ENCODE measurements around the gene CHRNA9. TPM values are rescaled to one million over a fixed set of nuclear protein-coding genes. Genes with fewer than 3 reads are reported as not detected.

Gene CHRNA9
- total and polyA plus RNA-seq, 4 donors, result 0.10 to 0.19 (median 0.17) TPM; not detected in 1

GRCh38 chr4:40395908-40396793, 61.0 kb downstream of the CHRNA9 start:
- Histone ChIP-seq H3K36me3 (ENCODE audit: control insufficient read depth, insufficient read depth, low read length) (no peaks in the 10 kb centered on the region), H3K27ac (ENCODE audit: low read depth, low read length) (no peak overlapping the region), H3K27me3 (ENCODE audit: control insufficient read depth, insufficient read depth, low read length) (no peaks in the 10 kb centered on the region), H3K4me1 (ENCODE audit: control insufficient read depth, insufficient read depth, low read length) (no peaks in the 10 kb centered on the region), H3K4me3 (ENCODE audit: low read depth, low read length) (no peak overlapping the region), H3K9me3 (ENCODE audit: control insufficient read depth, insufficient read depth, low read length) (no peaks in the 10 kb centered on the region)
- DNase-seq (ENCODE audit: low read depth in 4 of 6, low spot score in 6 of 6), result peak in 1 of 6 donors; percentile 42
- WGBS (ENCODE audit: insufficient coverage), result 66% methylated on average over 4 of the region's 7 CpGs

GRCh38 chr4:40399578-40399977, 64.4 kb downstream of the CHRNA9 start:
- Histone ChIP-seq H3K9me3 (ENCODE audit: control insufficient read depth, insufficient read depth, low read length) (no peaks in the 10 kb centered on the region), H3K36me3 (ENCODE audit: control insufficient read depth, insufficient read depth, low read length) (no peaks in the 10 kb centered on the region), H3K27ac (ENCODE audit: low read depth, low read length) (no peak overlapping the region), H3K4me3 (ENCODE audit: low read depth, low read length) (no peak overlapping the region), H3K4me1 (ENCODE audit: control insufficient read depth, insufficient read depth, low read length) (no peaks in the 10 kb centered on the region), H3K27me3 (ENCODE audit: control insufficient read depth, insufficient read depth, low read length) (no peaks in the 10 kb centered on the region)
- WGBS (ENCODE audit: insufficient coverage), result 92% methylated on average over 3 of the region's 3 CpGs
- DNase-seq (ENCODE audit: low read depth in 4 of 6, low spot score in 6 of 6), result no peak

GRCh38 chr4:40401096-40401495, 66.0 kb downstream of the CHRNA9 start:
- WGBS (ENCODE audit: insufficient coverage), result 91% methylated on average over 5 of the region's 6 CpGs
- Histone ChIP-seq H3K9me3 (ENCODE audit: control insufficient read depth, insufficient read depth, low read length) (no peaks in the 10 kb centered on the region), H3K4me1 (ENCODE audit: control insufficient read depth, insufficient read depth, low read length) (no peaks in the 10 kb centered on the region), H3K27ac (ENCODE audit: low read depth, low read length) (no peak overlapping the region), H3K36me3 (ENCODE audit: control insufficient read depth, insufficient read depth, low read length) (no peaks in the 10 kb centered on the region), H3K4me3 (ENCODE audit: low read depth, low read length) (no peak overlapping the region), H3K27me3 (ENCODE audit: control insufficient read depth, insufficient read depth, low read length) (no peaks in the 10 kb centered on the region)
- DNase-seq (ENCODE audit: low read depth in 4 of 6, low spot score in 6 of 6), result no peak

- H3K4me3 ChIP-seq (ENCODE audit: low read depth, low read length), result no peak overlapping the region
- H3K36me3 ChIP-seq (ENCODE audit: control insufficient read depth, insufficient read depth, low read length), result no peaks in the 10 kb centered on the region
- no peaks in the 10 kb centered on the region for H3K4me1 ChIP-seq (ENCODE audit: control insufficient read depth, insufficient read depth, low read length)
- H3K9me3 ChIP-seq (ENCODE audit: control insufficient read depth, insufficient read depth, low read length), result no peaks in the 10 kb centered on the region
- 58% methylated on average over 7 of the region's 8 CpGs for WGBS (ENCODE audit: insufficient coverage)
- H3K27me3 ChIP-seq (ENCODE audit: control insufficient read depth, insufficient read depth, low read length), result no peaks in the 10 kb centered on the region
- H3K27ac ChIP-seq (ENCODE audit: low read depth, low read length), result no peak overlapping the region
- no peak for DNase-seq (ENCODE audit: low read depth in 4 of 6, low spot score in 6 of 6)
Measured at GRCh38 chr4:40401631-40402030, 66.5 kb downstream of the CHRNA9 start.

GRCh38 chr4:40402556-40402955, 67.4 kb downstream of the CHRNA9 start:
- no peaks in the 10 kb centered on the region for H3K27me3 ChIP-seq (ENCODE audit: control insufficient read depth, insufficient read depth, low read length)
- H3K27ac ChIP-seq (ENCODE audit: low read depth, low read length), result no peak overlapping the region
- no CpG with 5 or more reads among the region's 1 CpG for WGBS (ENCODE audit: insufficient coverage)
- no peak for DNase-seq (ENCODE audit: low read depth in 4 of 6, low spot score in 6 of 6)
- no peaks in the 10 kb centered on the region for H3K36me3 ChIP-seq (ENCODE audit: control insufficient read depth, insufficient read depth, low read length)
- no peaks in the 10 kb centered on the region for H3K9me3 ChIP-seq (ENCODE audit: control insufficient read depth, insufficient read depth, low read length)
- H3K4me3 ChIP-seq (ENCODE audit: low read depth, low read length), result no peak overlapping the region
- no peaks in the 10 kb centered on the region for H3K4me1 ChIP-seq (ENCODE audit: control insufficient read depth, insufficient read depth, low read length)

GRCh38 chr4:40403081-40403480, 67.9 kb downstream of the CHRNA9 start:
- Histone ChIP-seq H3K4me1 (ENCODE audit: control insufficient read depth, insufficient read depth, low read length) (no peaks in the 10 kb centered on the region), H3K27me3 (ENCODE audit: control insufficient read depth, insufficient read depth, low read length) (no peaks in the 10 kb centered on the region), H3K4me3 (ENCODE audit: low read depth, low read length) (no peak overlapping the region), H3K9me3 (ENCODE audit: control insufficient read depth, insufficient read depth, low read length) (no peaks in the 10 kb centered on the region), H3K27ac (ENCODE audit: low read depth, low read length) (no peak overlapping the region), H3K36me3 (ENCODE audit: control insufficient read depth, insufficient read depth, low read length) (no peaks in the 10 kb centered on the region)
- no peak for DNase-seq (ENCODE audit: low read depth in 4 of 6, low spot score in 6 of 6)
- WGBS (ENCODE audit: insufficient coverage), result 87% methylated on average over 5 of the region's 5 CpGs

Small RNA genes lying within 50 kb of the gene (small RNA-seq; reads per million reads assigned to genes)
- gene RNU7-74P (ENCODE audit: low replicate concordance), result not detected

Other genes starting within 250 kb of the CHRNA9 start
- 1 to 10 TPM; 1.8 to 3.1 TPM for gene RHOH, start 138.3 kb upstream of the CHRNA9 start, total RNA-seq
- gene RHOH, start 138.3 kb upstream of the CHRNA9 start, polyA plus RNA-seq (ENCODE audit: insufficient read length in 2 of 2), result 1 to 10 TPM; 1.1 TPM